C4-2B (cell line): ENCODE measurements around the gene TMPRSS13.
"Not testable (repeated sequence)": the region's sequence is repeated elsewhere in the genome, so short reads cannot be mapped to it uniquely, and the experiment has no call there.

Source experiments
- CTCF ChIP-seq: fragments of 450-650 bp; conservative IDR thresholded peaks from 2 replicates; pipeline ENCODE4 v1.5.1; 2017; ENCODE audit warnings: mild to moderate bottlenecking
- ZFX ChIP-seq: fragments of 450-650 bp; IDR thresholded peaks from 2 replicates; pipeline ENCODE4 v1.6.1; 2017

- TF ChIP-seq CTCF, ZFX: not testable (repeated sequence)
Measured at GRCh38 chr11:117947751-117948150, 18.5 kb upstream of the TMPRSS13 start.
